Fibroblast of villous mesenchyme (primary cell): ENCODE results near the gene C2CD2. TPM values are rescaled to one million over a fixed set of nuclear protein-coding genes. Genes with fewer than 3 reads are reported as not detected.

Experiments used
- DNase-seq: peaks from one replicate; pipeline ENCODE4 v3.0.0-alpha.2; 2010; ENCODE audit warnings: low read depth
- H3K4me3 ChIP-seq: 2 replicates; pipeline ENCODE4 v1.5.1; 2011; ENCODE audit warnings: low read depth, mild to moderate bottlenecking, low read length
- CTCF ChIP-seq: IDR thresholded peaks from 2 replicates; pipeline ENCODE4 v1.5.1; 2012; ENCODE audit warnings: low read depth, mild to moderate bottlenecking, low read length; ENCODE audit not compliant: insufficient read depth
- total RNA-seq: library from RNA; depleted of rRNA; stranded (reverse); fragments of >200 nt; gene quantifications from 2 replicates; pipeline ENCODE4 v1.2.3, GENCODE V29; 2012

Gene C2CD2
- total RNA-seq, 1 donor, result 25.0 TPM

- no peak for TF ChIP-seq CTCF
- H3K4me3 ChIP-seq, result peak overlapping the region; percentile 71
- peak; percentile 69 for DNase-seq
Observed at GRCh38 chr21:41877901-41878830, 75.7 kb downstream of the C2CD2 start.

GRCh38 chr21:41876928-41877652 lies 76.7 kb downstream of the C2CD2 start:
- no peak for TF ChIP-seq CTCF
- no peak for DNase-seq
- H3K4me3 ChIP-seq, result peak overlapping the region; percentile 71

- TF ChIP-seq CTCF, result no peak
- H3K4me3 ChIP-seq, result no peak overlapping the region
- DNase-seq, result no peak
Observed at GRCh38 chr21:41876396-41876795, 77.4 kb downstream of the C2CD2 start.

GRCh38 chr21:41875086-41875485 lies 78.7 kb downstream of the C2CD2 start:
- H3K4me3 ChIP-seq, result no peak overlapping the region
- DNase-seq, result no peak
- no peak for TF ChIP-seq CTCF

GRCh38 chr21:41874611-41875010 lies 79.2 kb downstream of the C2CD2 start:
- no peak for TF ChIP-seq CTCF
- no peak overlapping the region for H3K4me3 ChIP-seq
- DNase-seq, result no peak

GRCh38 chr21:41873426-41873825 lies 80.4 kb downstream of the C2CD2 start:
- H3K4me3 ChIP-seq, result no peak overlapping the region
- no peak for DNase-seq
- TF ChIP-seq CTCF, result no peak
